Measurements from ENCODE around the gene NHERF2.

NHERF2 gene

GRCh38 chr16:2084895-2085625, 58.4 kb downstream of the NHERF2 start:
- DNase-seq, result no peak

- DNase-seq, result no peak
These were observed 59.0 kb downstream of the NHERF2 start for GRCh38 chr16:2085669-2086068.

- no peak for DNase-seq
These were observed 59.5 kb downstream of the NHERF2 start for GRCh38 chr16:2086106-2086742.

- DNase-seq, result no peak
These were observed 60.4 kb downstream of the NHERF2 start for GRCh38 chr16:2086812-2087747.

GRCh38 chr16:2087748-2088631, 61.3 kb downstream of the NHERF2 start:
- DNase-seq, result no peak
